Lower leg skin (tissue), 3 donors: ENCODE results near the gene COL24A1.

Experiments used
- CTCF ChIP-seq, 3 donors: fragments of 450-650 bp; IDR thresholded peaks; one replicate each; pipeline ENCODE4 v1.5.1; 2016; ENCODE audit warnings: antibody characterized with exemption in 3 of 3, mild to moderate bottlenecking in 3 of 3, moderate library complexity in 2 of 3
- POLR2A ChIP-seq, 2 donors: fragments of 450-650 bp; IDR thresholded peaks; one replicate each; pipeline ENCODE4 v1.6.1; 2016 to 2017; ENCODE audit warnings: antibody characterized with exemption in 2 of 2, mild to moderate bottlenecking in 1 of 2, moderate library complexity in 1 of 2

DNA sequence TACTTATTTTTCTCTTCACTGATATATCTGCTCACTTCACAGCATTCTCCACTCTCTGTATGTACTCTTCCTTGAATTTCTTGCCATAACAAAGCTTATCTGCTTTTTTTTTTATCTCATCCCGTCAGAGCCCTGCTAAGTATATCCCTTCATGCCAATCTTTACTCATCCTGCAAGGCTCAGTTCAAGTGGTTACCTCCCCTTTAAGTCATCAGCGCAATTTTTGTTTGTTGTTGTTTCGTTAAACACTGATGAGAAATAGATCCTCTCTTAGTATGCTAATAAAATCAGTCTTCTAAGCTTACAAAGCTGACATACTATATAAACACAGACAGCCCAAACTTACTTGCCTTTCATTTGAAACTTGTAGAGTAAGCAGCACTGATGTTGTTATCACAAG lies 17.8 kb downstream of the COL24A1 start:
- no peak for TF ChIP-seq CTCF (IDR thresholded peaks at IDR 0.05)
- TF ChIP-seq POLR2A (IDR thresholded peaks at IDR 0.05): no peak
